Neural cell (in vitro differentiated cells): ENCODE results near the gene GINS3. TPM values are rescaled to one million over a fixed set of nuclear protein-coding genes. Genes with fewer than 3 reads are reported as not detected.

Experiments
- H2AFZ ChIP-seq: fragments of 200-600, 300-800 bp; sonication (generic), shearing (Covaris generic); 2 replicates; pipeline ENCODE4 v1.6.0; 2014; ENCODE audit warnings: low read depth, mild to moderate bottlenecking, antibody characterized with exemption, low read length, moderate library complexity
- H3F3A ChIP-seq: fragments of 200-600 bp; shearing (Covaris generic); 2 replicates; pipeline ENCODE4 v1.6.1; 2016; ENCODE audit warnings: mild to moderate bottlenecking, moderate library complexity, mixed read lengths, antibody characterized with exemption, low read length; ENCODE audit not compliant: insufficient read depth, poor library complexity, severe bottlenecking
- H3K27ac ChIP-seq: fragments of 200-600, 300-800 bp; sonication (generic), shearing (Covaris generic); 2 replicates; pipeline ENCODE4 v1.5.1; 2014; ENCODE audit warnings: mild to moderate bottlenecking, low read length, moderate library complexity
- H3K27me3 ChIP-seq: fragments of 300-800, 200-600 bp; sonication (generic), shearing (Covaris generic); 2 replicates; pipeline ENCODE4 v1.6.0; 2014; ENCODE audit warnings: mild to moderate bottlenecking, low read depth, low read length, moderate library complexity; ENCODE audit not compliant: insufficient read depth
- H3K36me3 ChIP-seq: fragments of 300-800, 200-600 bp; sonication (generic), shearing (Covaris generic); 2 replicates; pipeline ENCODE4 v1.5.1; 2014; ENCODE audit warnings: mild to moderate bottlenecking, antibody characterized with exemption, low read length, moderate library complexity; ENCODE audit not compliant: insufficient read depth
- H3K4me2 ChIP-seq: fragments of 300-800, 200-600 bp; sonication (generic), shearing (Covaris generic); 2 replicates; pipeline ENCODE4 v1.6.0; 2014; ENCODE audit warnings: mild to moderate bottlenecking, low read length
- H3K4me3 ChIP-seq: fragments of 300-800, 200-600 bp; sonication (generic), shearing (Covaris generic); 2 replicates; pipeline ENCODE4 v1.5.1; 2014; ENCODE audit warnings: mild to moderate bottlenecking, low read length, moderate library complexity
- H3K79me2 ChIP-seq: fragments of 200-600 bp; shearing (Covaris generic); replicated peaks from 2 replicates; pipeline ENCODE4 v1.6.0; 2014; ENCODE audit warnings: mild to moderate bottlenecking, low read length, moderate library complexity; ENCODE audit not compliant: insufficient read depth
- H3K9ac ChIP-seq: fragments of 300-800, 200-600 bp; sonication (generic), shearing (Covaris generic); 2 replicates; pipeline ENCODE4 v1.6.1; 2016; ENCODE audit warnings: mild to moderate bottlenecking, low read length, mixed read lengths
- H3K9me2 ChIP-seq: fragments of 200-600 bp; shearing (Covaris generic); 2 replicates; pipeline ENCODE4 v1.6.1; 2016; ENCODE audit warnings: mild to moderate bottlenecking, low read length, mixed read lengths; ENCODE audit not compliant: insufficient read depth
- H3K9me3 ChIP-seq: fragments of 200-600, 300-800 bp; sonication (generic), shearing (Covaris generic); 2 replicates; pipeline ENCODE4 v1.6.1; 2016; ENCODE audit warnings: mild to moderate bottlenecking, mixed run types, low read length, moderate library complexity, mixed read lengths
- H4K20me1 ChIP-seq: fragments of 200-600 bp; shearing (Covaris generic); 2 replicates; pipeline ENCODE4 v1.6.1; 2016; ENCODE audit warnings: mild to moderate bottlenecking, mixed run types; ENCODE audit not compliant: insufficient read depth
- CTCF ChIP-seq: fragments of 450-650 bp; IDR thresholded peaks from 2 replicates; pipeline ENCODE4 v1.5.1; 2014; ENCODE audit warnings: antibody characterized with exemption, mild to moderate bottlenecking, moderate library complexity; ENCODE audit not compliant: poor library complexity, severe bottlenecking
- EP300 ChIP-seq: fragments of 450-650 bp; conservative IDR thresholded peaks from 2 replicates; pipeline ENCODE4 v1.6.1; 2014; ENCODE audit warnings: antibody characterized with exemption, mild to moderate bottlenecking, moderate library complexity; ENCODE audit not compliant: poor library complexity, severe bottlenecking
- EZH2 ChIP-seq: fragments of 200-600, 300-800 bp; shearing (Covaris generic), sonication (generic); IDR thresholded peaks from 2 replicates; pipeline ENCODE4 v1.6.1; 2014; ENCODE audit warnings: antibody characterized with exemption, low read length, borderline replicate concordance, mild to moderate bottlenecking; ENCODE audit not compliant: insufficient read depth, poor library complexity, severe bottlenecking
- MXI1 ChIP-seq: fragments of 450-650 bp; conservative IDR thresholded peaks from 2 replicates; pipeline ENCODE4 v1.6.1; 2014; ENCODE audit warnings: antibody characterized with exemption, mild to moderate bottlenecking; ENCODE audit not compliant: poor library complexity, severe bottlenecking
- POLR2AphosphoS5 ChIP-seq: IDR thresholded peaks from 2 replicates; pipeline ENCODE4 v1.6.1; 2012
- RAD21 ChIP-seq: fragments of 450-650 bp; conservative IDR thresholded peaks from 2 replicates; pipeline ENCODE4 v1.6.1; 2014; ENCODE audit warnings: antibody characterized with exemption, mild to moderate bottlenecking, moderate library complexity
- REST ChIP-seq: IDR thresholded peaks from 2 replicates; pipeline ENCODE4 v1.6.1; 2012; ENCODE audit warnings: borderline replicate concordance
- SMC3 ChIP-seq: fragments of 450-650 bp; conservative IDR thresholded peaks from 2 replicates; pipeline ENCODE4 v1.6.1; 2014; ENCODE audit warnings: antibody characterized with exemption, mild to moderate bottlenecking, moderate library complexity; ENCODE audit not compliant: poor library complexity
- TAF1 ChIP-seq: IDR thresholded peaks from 2 replicates; pipeline ENCODE4 v1.6.1; 2012; ENCODE audit warnings: low read depth
- polyA plus RNA-seq: library from polyadenylated mRNA; depleted of rRNA; stranded (reverse); fragments of >200 nt; gene quantifications from 2 replicates; pipeline ENCODE4 v1.2.3, GENCODE V29; 2014

Gene GINS3
- polyA plus RNA-seq, 1 donor from 2014 or later = 4.3 TPM

- H3K4me3 ChIP-seq = peak overlapping the region; percentile 18
- no peak overlapping the region for H3K4me2 ChIP-seq
- no peak overlapping the region for H3K27ac ChIP-seq
- H3K79me2 ChIP-seq = no peaks in the 10 kb centered on the region
- H3K9me3 ChIP-seq = no peaks in the 10 kb centered on the region
- TF ChIP-seq CTCF = no peak
- TF ChIP-seq REST = no peak
- TF ChIP-seq SMC3 = no peak
- TF ChIP-seq POLR2AphosphoS5 = no peak
- no peak for TF ChIP-seq EP300
- no peaks in the 10 kb centered on the region for H3K36me3 ChIP-seq
- H2AFZ ChIP-seq = no peak overlapping the region
- H3F3A ChIP-seq = no peaks in the 10 kb centered on the region
- no peak overlapping the region for H3K9ac ChIP-seq
- H3K9me2 ChIP-seq = no peaks in the 10 kb centered on the region
- no peaks in the 10 kb centered on the region for H4K20me1 ChIP-seq
- H3K27me3 ChIP-seq = no peaks in the 10 kb centered on the region
These were observed 21.1 kb downstream of the GINS3 start for GRCh38 chr16:58413359-58413758.

DNA sequence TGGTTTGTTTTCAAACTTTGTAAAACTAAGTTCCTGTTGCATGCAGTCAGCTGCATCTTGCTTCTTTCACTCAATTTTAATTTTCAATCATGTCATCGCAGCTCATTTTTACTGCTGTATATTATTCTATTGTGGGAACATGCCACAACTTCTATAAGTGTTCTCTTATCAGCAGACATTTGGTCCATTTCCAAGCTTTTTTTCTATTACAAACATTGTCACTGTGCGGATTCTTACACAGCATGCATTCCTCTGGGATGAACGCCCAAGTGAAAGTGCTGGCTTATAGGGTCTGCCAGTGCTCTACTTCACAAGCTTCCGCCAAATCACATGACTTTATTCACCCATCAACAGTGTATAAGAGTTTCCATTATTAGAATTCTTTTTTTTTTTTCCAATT is 22.7 kb downstream of the GINS3 start:
- Histone ChIP-seq H4K20me1 (no peaks in the 10 kb centered on the region), H3K79me2 (no peaks in the 10 kb centered on the region)

More for the DNA sequence above, 22.7 kb downstream of the GINS3 start:
- TF ChIP-seq EP300 = no peak
- TF ChIP-seq RAD21 = no peak
- TF ChIP-seq EZH2 = no peak
- TF ChIP-seq CTCF = no peak
- no peak for TF ChIP-seq REST
- TF ChIP-seq TAF1 = no peak
- no peak for TF ChIP-seq MXI1
- no peak for TF ChIP-seq POLR2AphosphoS5
- TF ChIP-seq SMC3 = no peak
- Histone ChIP-seq H3K9me2 (no peaks in the 10 kb centered on the region), H3K27ac (no peak overlapping the region), H3K27me3 (no peaks in the 10 kb centered on the region), H3F3A (no peaks in the 10 kb centered on the region), H3K4me2 (no peak overlapping the region), H3K9me3 (no peaks in the 10 kb centered on the region), H3K4me3 (no peak overlapping the region), H3K9ac (no peak overlapping the region), H3K36me3 (no peaks in the 10 kb centered on the region), H2AFZ (no peak overlapping the region)
